ENCODE measurements around the gene TAS2R20.

Gene TAS2R20

GRCh38 chr12:11014234-11014633 is 16.1 kb upstream of the TAS2R20 start:
- no peak overlapping the region for H3K4me3 ChIP-seq (ENCODE audit: low read length)
- H3K27ac ChIP-seq (ENCODE audit: low read depth, low read length) = no peak overlapping the region
- H3K36me3 ChIP-seq (ENCODE audit: insufficient read depth, low read length) = no peaks in the 10 kb centered on the region
- H3K27me3 ChIP-seq (ENCODE audit: insufficient read depth, low read length) = no peaks in the 10 kb centered on the region
- H3K9me3 ChIP-seq (ENCODE audit: insufficient read depth, low read depth, low read length) = no peaks in the 10 kb centered on the region
- H3K9ac ChIP-seq (ENCODE audit: low read depth, low read length) = no peak overlapping the region
- no peaks in the 10 kb centered on the region for H3K4me1 ChIP-seq (ENCODE audit: insufficient read depth, low read length)

- H3K4me3 ChIP-seq (ENCODE audit: low read length) = no peak overlapping the region
- H3K27ac ChIP-seq (ENCODE audit: low read depth, low read length) = no peak overlapping the region
- no peaks in the 10 kb centered on the region for H3K36me3 ChIP-seq (ENCODE audit: insufficient read depth, low read length)
- no peak overlapping the region for H3K9ac ChIP-seq (ENCODE audit: low read depth, low read length)
- WGBS = 100% methylated on average over 1 of the region's 1 CpG
- no peaks in the 10 kb centered on the region for H3K4me1 ChIP-seq (ENCODE audit: insufficient read depth, low read length)
- no peaks in the 10 kb centered on the region for H3K27me3 ChIP-seq (ENCODE audit: insufficient read depth, low read length)
- H3K9me3 ChIP-seq (ENCODE audit: insufficient read depth, low read depth, low read length) = no peaks in the 10 kb centered on the region
Observed at GRCh38 chr12:11007608-11008007, 9.5 kb upstream of the TAS2R20 start.

GRCh38 chr12:10994307-10994706 is 3.8 kb downstream of the TAS2R20 start:
- Histone ChIP-seq H3K27me3 (ENCODE audit: insufficient read depth, low read length) (no peaks in the 10 kb centered on the region), H3K27ac (ENCODE audit: low read depth, low read length) (no peak overlapping the region), H3K4me1 (ENCODE audit: insufficient read depth, low read length) (no peaks in the 10 kb centered on the region), H3K4me3 (ENCODE audit: low read length) (no peak overlapping the region), H3K9ac (ENCODE audit: low read depth, low read length) (no peak overlapping the region), H3K9me3 (ENCODE audit: insufficient read depth, low read depth, low read length) (no peaks in the 10 kb centered on the region), H3K36me3 (ENCODE audit: insufficient read depth, low read length) (peaks cover 9% of the 10 kb centered on the region; the same call in 1 of the 2 replicates)
- WGBS = 91% methylated on average over 3 of the region's 3 CpGs

- peaks cover 4% of the 10 kb centered on the region; the same call in 1 of the 2 replicates for H3K4me1 ChIP-seq (ENCODE audit: insufficient read depth, low read length)
- 100% methylated on average over 2 of the region's 2 CpGs for WGBS
- peaks cover 7% of the 10 kb centered on the region; the same call in 1 of the 2 replicates for H3K36me3 ChIP-seq (ENCODE audit: insufficient read depth, low read length)
- no peak overlapping the region for H3K27ac ChIP-seq (ENCODE audit: low read depth, low read length)
- H3K9me3 ChIP-seq (ENCODE audit: insufficient read depth, low read depth, low read length) = no peaks in the 10 kb centered on the region
- H3K4me3 ChIP-seq (ENCODE audit: low read length) = no peak overlapping the region
- no peak overlapping the region for H3K9ac ChIP-seq (ENCODE audit: low read depth, low read length)
- H3K27me3 ChIP-seq (ENCODE audit: insufficient read depth, low read length) = no peaks in the 10 kb centered on the region
Observed at GRCh38 chr12:10989107-10989506, 9.0 kb downstream of the TAS2R20 start.

- peaks cover 4% of the 10 kb centered on the region; the same call in 1 of the 2 replicates for H3K4me1 ChIP-seq (ENCODE audit: insufficient read depth, low read length)
- no peak within 1 kb of the TSS for H3K27ac ChIP-seq (ENCODE audit: low read depth, low read length)
- peaks cover 3% of the 10 kb centered on the region; the same call in 1 of the 2 replicates for H3K36me3 ChIP-seq (ENCODE audit: insufficient read depth, low read length)
- H3K27me3 ChIP-seq (ENCODE audit: insufficient read depth, low read length) = no peaks in the 10 kb centered on the region
- WGBS = no CpG with 5 or more reads among the region's 2 CpGs
- no peaks in the 10 kb centered on the region for H3K9me3 ChIP-seq (ENCODE audit: insufficient read depth, low read depth, low read length)
- H3K9ac ChIP-seq (ENCODE audit: low read depth, low read length) = no peak within 1 kb of the TSS
- H3K4me3 ChIP-seq (ENCODE audit: low read length) = no peak within 1 kb of the TSS
Observed at GRCh38 chr12:10986812-10987211, 11.3 kb downstream of the TAS2R20 start, which contains the start of gene TAS2R50. Gene TAS2R50 (minus strand): TSS chr12:10986912. CDS start chr12:10986860, 52 bp downstream.

- WGBS = 94% methylated on average over 5 of the region's 5 CpGs
- no peak overlapping the region for H3K27ac ChIP-seq (ENCODE audit: low read depth, low read length)
- no peak overlapping the region for H3K9ac ChIP-seq (ENCODE audit: low read depth, low read length)
- H3K27me3 ChIP-seq (ENCODE audit: insufficient read depth, low read length) = no peaks in the 10 kb centered on the region
- H3K4me3 ChIP-seq (ENCODE audit: low read length) = no peak overlapping the region
- H3K9me3 ChIP-seq (ENCODE audit: insufficient read depth, low read depth, low read length) = no peaks in the 10 kb centered on the region
- no peaks in the 10 kb centered on the region for H3K36me3 ChIP-seq (ENCODE audit: insufficient read depth, low read length)
- H3K4me1 ChIP-seq (ENCODE audit: insufficient read depth, low read length) = peaks cover 8% of the 10 kb centered on the region; the same call in 1 of the 2 replicates
Observed at GRCh38 chr12:10982244-10982643, 15.9 kb downstream of the TAS2R20 start.

GRCh38 chr12:10974965-10975364 is 23.1 kb downstream of the TAS2R20 start:
- Histone ChIP-seq H3K27me3 (ENCODE audit: insufficient read depth, low read length) (no peaks in the 10 kb centered on the region), H3K9ac (ENCODE audit: low read depth, low read length) (no peak overlapping the region), H3K9me3 (ENCODE audit: insufficient read depth, low read depth, low read length) (no peaks in the 10 kb centered on the region), H3K27ac (ENCODE audit: low read depth, low read length) (no peak overlapping the region), H3K4me3 (ENCODE audit: low read length) (no peak overlapping the region), H3K4me1 (ENCODE audit: insufficient read depth, low read length) (peaks cover 35% of the 10 kb centered on the region), H3K36me3 (ENCODE audit: insufficient read depth, low read length) (no peaks in the 10 kb centered on the region)
- 89% methylated on average over 2 of the region's 3 CpGs for WGBS

- H3K4me1 ChIP-seq (ENCODE audit: insufficient read depth, low read length) = 0 out of 2 replicates have a peak, but pooled peaks cover 3% of the 10 kb centered on the region
- H3K4me3 ChIP-seq (ENCODE audit: low read length) = no peak overlapping the region
- 94% methylated on average over 15 of the region's 15 CpGs for WGBS
- H3K9me3 ChIP-seq (ENCODE audit: insufficient read depth, low read depth, low read length) = no peaks in the 10 kb centered on the region
- no peaks in the 10 kb centered on the region for H3K36me3 ChIP-seq (ENCODE audit: insufficient read depth, low read length)
- H3K27me3 ChIP-seq (ENCODE audit: insufficient read depth, low read length) = no peaks in the 10 kb centered on the region
- H3K9ac ChIP-seq (ENCODE audit: low read depth, low read length) = no peak overlapping the region
- no peak overlapping the region for H3K27ac ChIP-seq (ENCODE audit: low read depth, low read length)
Observed at GRCh38 chr12:10968765-10969456, 29.2 kb downstream of the TAS2R20 start.

GRCh38 chr12:10967409-10967808 is 30.7 kb downstream of the TAS2R20 start:
- Histone ChIP-seq H3K4me1 (ENCODE audit: insufficient read depth, low read length) (no peaks in the 10 kb centered on the region), H3K9ac (ENCODE audit: low read depth, low read length) (no peak overlapping the region), H3K9me3 (ENCODE audit: insufficient read depth, low read depth, low read length) (no peaks in the 10 kb centered on the region), H3K27me3 (ENCODE audit: insufficient read depth, low read length) (no peaks in the 10 kb centered on the region), H3K4me3 (ENCODE audit: low read length) (no peak overlapping the region), H3K27ac (ENCODE audit: low read depth, low read length) (no peak overlapping the region), H3K36me3 (ENCODE audit: insufficient read depth, low read length) (no peaks in the 10 kb centered on the region)
- WGBS = 87% methylated on average over 2 of the region's 2 CpGs

- Histone ChIP-seq H3K9ac (ENCODE audit: low read depth, low read length) (no peak overlapping the region), H3K9me3 (ENCODE audit: insufficient read depth, low read depth, low read length) (no peaks in the 10 kb centered on the region), H3K4me1 (ENCODE audit: insufficient read depth, low read length) (no peaks in the 10 kb centered on the region), H3K27me3 (ENCODE audit: insufficient read depth, low read length) (no peaks in the 10 kb centered on the region), H3K4me3 (ENCODE audit: low read length) (no peak overlapping the region), H3K27ac (ENCODE audit: low read depth, low read length) (no peak overlapping the region), H3K36me3 (ENCODE audit: insufficient read depth, low read length) (no peaks in the 10 kb centered on the region)
Observed at GRCh38 chr12:10966314-10966713, 31.8 kb downstream of the TAS2R20 start.

GRCh38 chr12:10965476-10965875 is 32.6 kb downstream of the TAS2R20 start:
- H3K4me1 ChIP-seq (ENCODE audit: insufficient read depth, low read length) = no peaks in the 10 kb centered on the region
- WGBS = no CpG with 5 or more reads among the region's 1 CpG

More at GRCh38 chr12:10965476-10965875, 32.6 kb downstream of the TAS2R20 start:
- H3K9ac ChIP-seq (ENCODE audit: low read depth, low read length) = no peak overlapping the region
- no peaks in the 10 kb centered on the region for H3K9me3 ChIP-seq (ENCODE audit: insufficient read depth, low read depth, low read length)
- H3K4me3 ChIP-seq (ENCODE audit: low read length) = no peak overlapping the region
- no peak overlapping the region for H3K27ac ChIP-seq (ENCODE audit: low read depth, low read length)
- no peaks in the 10 kb centered on the region for H3K36me3 ChIP-seq (ENCODE audit: insufficient read depth, low read length)
- no peaks in the 10 kb centered on the region for H3K27me3 ChIP-seq (ENCODE audit: insufficient read depth, low read length)
